ENCODE results near the gene NFIL3.

The NFIL3 gene

GRCh38 chr9:91421971-91422757 is 1.5 kb downstream of the NFIL3 start:
- DNase-seq (ENCODE audit: low spot score) = no peak

GRCh38 chr9:91421128-91421765 is 2.4 kb downstream of the NFIL3 start:
- no peak for DNase-seq (ENCODE audit: low spot score)

GRCh38 chr9:91420501-91421127 is 3.0 kb downstream of the NFIL3 start:
- no peak for DNase-seq (ENCODE audit: low spot score)

- peak; percentile 79 for DNase-seq (ENCODE audit: low spot score)
Observed at GRCh38 chr9:91419222-91420191, 4.1 kb downstream of the NFIL3 start.

- no peak for DNase-seq (ENCODE audit: low spot score)
Observed at GRCh38 chr9:91418215-91418610, 5.4 kb downstream of the NFIL3 start.

GRCh38 chr9:91417602-91418214 is 5.9 kb downstream of the NFIL3 start:
- no peak for DNase-seq (ENCODE audit: low spot score)

- DNase-seq (ENCODE audit: low spot score) = no peak
Observed at GRCh38 chr9:91416096-91416712, 7.4 kb downstream of the NFIL3 start.

GRCh38 chr9:91415290-91415689 is 8.3 kb downstream of the NFIL3 start:
- DNase-seq (ENCODE audit: low spot score) = peak; percentile 77

- no peak for DNase-seq (ENCODE audit: low spot score)
Observed at GRCh38 chr9:91412941-91413340, 10.7 kb downstream of the NFIL3 start.

- no peak for DNase-seq (ENCODE audit: low spot score)
Observed at GRCh38 chr9:91411096-91411771, 12.4 kb downstream of the NFIL3 start.

GRCh38 chr9:91410161-91410560 is 13.5 kb downstream of the NFIL3 start:
- DNase-seq (ENCODE audit: low spot score) = no peak

- no peak for DNase-seq (ENCODE audit: low spot score)
Observed at GRCh38 chr9:91408475-91408874, 15.2 kb downstream of the NFIL3 start.

- DNase-seq (ENCODE audit: low spot score) = no peak
Observed at GRCh38 chr9:91407580-91408318, 15.9 kb downstream of the NFIL3 start.

GRCh38 chr9:91405343-91406077 is 18.1 kb downstream of the NFIL3 start:
- no peak for DNase-seq (ENCODE audit: low spot score)

GRCh38 chr9:91403665-91404543 is 19.7 kb downstream of the NFIL3 start:
- no peak for DNase-seq (ENCODE audit: low spot score)

- DNase-seq (ENCODE audit: low spot score) = no peak
Observed at GRCh38 chr9:91398926-91399325, 24.7 kb downstream of the NFIL3 start.

- peak; percentile 87 for DNase-seq (ENCODE audit: low spot score)
Observed at GRCh38 chr9:91395553-91396471, 27.8 kb downstream of the NFIL3 start.

Measured in activated CD4-positive, alpha-beta T cell treated with anti-CD3 and anti-CD28 coated beads, Interleukin-2, Interleukin-4, amounts not matched to agents 100 ng/mL and 50 ng/mL, durations not matched to agents 16 hours and 8 hours (primary cell).